ENCODE results near the gene TICAM2.

The TICAM2 gene

GRCh38 chr5:115530426-115530825 is 71.9 kb downstream of the TICAM2 start:
- no peak for DNase-seq

All from activated effector memory CD4-positive, alpha-beta T cell treated with Interleukin-2 at 50 U/mL for 16 hours (primary cell).